GM10266 (cell line): ENCODE data around the gene DNAH10.
A peak's percentile ranks its signal among the peaks of the same experiment; 100 is the strongest.

Experiments used
- DNase-seq: peaks from one replicate; pipeline ENCODE4 v3.0.0; 2012; ENCODE audit errors: extremely low spot score
- CTCF ChIP-seq: IDR thresholded peaks from 2 replicates; pipeline ENCODE4 v1.5.1; 2012; ENCODE audit warnings: mild to moderate bottlenecking, low read depth; ENCODE audit not compliant: control insufficient read depth, insufficient read depth; ENCODE audit errors: missing control alignments

The DNAH10 gene

GRCh38 chr12:123983822-123984485 is 221.9 kb downstream of the DNAH10 start:
- peak; percentile 44 for DNase-seq

GRCh38 chr12:123984903-123985302 is 222.8 kb downstream of the DNAH10 start:
- TF ChIP-seq CTCF: no peak
- peak; percentile 43 for DNase-seq

More at GRCh38 chr12:123983822-123984485, 221.9 kb downstream of the DNAH10 start:
- TF ChIP-seq CTCF: peak; percentile 70
